Skin epidermis (tissue), 12 donors: ENCODE data around the gene CENPP.
"Not testable (repeated sequence)": the region's sequence is repeated elsewhere in the genome, so short reads cannot be mapped to it uniquely, and the experiment has no call there.

Experiments
- H3K27ac ChIP-seq, 21 experiments: fragments of 200-600 bp; sonication (generic) in 11 of 21; one replicate each; pipeline ENCODE4 v1.5.0; 2020; ENCODE audit warnings: mild to moderate bottlenecking in 3 of 21, inconsistent platforms in 2 of 21, moderate library complexity in 2 of 21
- H3K4me3 ChIP-seq, 7 experiments: fragments of 200-600 bp; sonication (generic) in 2 of 7; one replicate each; pipeline ENCODE4 v1.5.0; 2020; ENCODE audit warnings: inconsistent platforms in 2 of 7, mild to moderate bottlenecking in 2 of 7, moderate library complexity in 1 of 7

The CENPP gene

GRCh38 chr9:92407818-92408217, 82.1 kb downstream of the CENPP start:
- no peak overlapping the region for H3K27ac ChIP-seq
- no peak overlapping the region for H3K4me3 ChIP-seq

- Histone ChIP-seq H3K4me3 (no peak overlapping the region), H3K27ac (no peak overlapping the region)
Observed at GRCh38 chr9:92408747-92409478, 83.2 kb downstream of the CENPP start.

GRCh38 chr9:92411157-92411556, 85.4 kb downstream of the CENPP start:
- peak overlapping the region in 4 of 21 experiments; percentile 7 to 59 (median 42) for H3K27ac ChIP-seq
- not testable (repeated sequence) for H3K4me3 ChIP-seq

GRCh38 chr9:92414566-92414965, 88.8 kb downstream of the CENPP start:
- Histone ChIP-seq H3K4me3 (no peak overlapping the region), H3K27ac (no peak overlapping the region)

GRCh38 chr9:92422611-92423338, 97.0 kb downstream of the CENPP start:
- H3K4me3 ChIP-seq: peak overlapping the region in 1 of 7 experiments; percentile 10
- H3K27ac ChIP-seq: peak overlapping the region in 4 of 21 experiments; percentile 16 to 75 (median 62)

- Histone ChIP-seq H3K27ac (peak overlapping the region in 9 of 21 experiments; percentile 7 to 75 (median 46)), H3K4me3 (peak overlapping the region in 1 of 7 experiments; percentile 10)
Observed at GRCh38 chr9:92423612-92424011, 97.9 kb downstream of the CENPP start.

- peak within 1 kb of the TSS in 1 of 7 experiments; percentile 10 for H3K4me3 ChIP-seq
Observed at GRCh38 chr9:92424340-92424739, 98.6 kb downstream of the CENPP start, which contains the start of gene OMD. Gene OMD (minus strand): TSS chr9:92424471. CDS start chr9:92417558, 6,913 bp downstream.

GRCh38 chr9:92425474-92425873, 99.7 kb downstream of the CENPP start:
- Histone ChIP-seq H3K27ac (peak overlapping the region in 6 of 21 experiments; percentile 48 to 74 (median 58)), H3K4me3 (no peak overlapping the region)

More at GRCh38 chr9:92424340-92424739, 98.6 kb downstream of the CENPP start, which contains the start of gene OMD:
- peak within 1 kb of the TSS in 11 of 21 experiments; percentile 7 to 75 (median 48) for H3K27ac ChIP-seq

- Histone ChIP-seq H3K4me3 (no peak overlapping the region), H3K27ac (peak overlapping the region in 8 of 21 experiments; percentile 11 to 74 (median 52))
Observed at GRCh38 chr9:92426501-92427145, 100.9 kb downstream of the CENPP start.

GRCh38 chr9:92429836-92430235, 104.1 kb downstream of the CENPP start:
- H3K27ac ChIP-seq: no peak overlapping the region
- H3K4me3 ChIP-seq: no peak overlapping the region

- H3K27ac ChIP-seq: peak overlapping the region in 2 of 21 experiments; percentile 3 to 15
- no peak overlapping the region for H3K4me3 ChIP-seq
Observed at GRCh38 chr9:92432350-92432749, 106.6 kb downstream of the CENPP start.

- H3K27ac ChIP-seq: peak overlapping the region in 5 of 21 experiments; percentile 3 to 64 (median 15)
Observed at GRCh38 chr9:92432972-92433548, 107.3 kb downstream of the CENPP start.

GRCh38 chr9:92435263-92435662, 109.5 kb downstream of the CENPP start:
- Histone ChIP-seq H3K27ac (no peak overlapping the region), H3K4me3 (no peak overlapping the region)

More at GRCh38 chr9:92432972-92433548, 107.3 kb downstream of the CENPP start:
- H3K4me3 ChIP-seq: no peak overlapping the region

- peak overlapping the region in 2 of 21 experiments; percentile 29 to 33 for H3K27ac ChIP-seq
- H3K4me3 ChIP-seq: no peak overlapping the region
Observed at GRCh38 chr9:92438900-92439526, 113.3 kb downstream of the CENPP start.

GRCh38 chr9:92439921-92440750, 114.4 kb downstream of the CENPP start:
- peak overlapping the region in 4 of 21 experiments; percentile 1 to 77 (median 31) for H3K27ac ChIP-seq
- H3K4me3 ChIP-seq: no peak overlapping the region

- H3K4me3 ChIP-seq: no peak overlapping the region
- H3K27ac ChIP-seq: peak overlapping the region in 3 of 21 experiments; percentile 13 to 77 (median 49)
Observed at GRCh38 chr9:92440751-92441046, 114.9 kb downstream of the CENPP start.

- H3K4me3 ChIP-seq: no peak overlapping the region
- no peak overlapping the region for H3K27ac ChIP-seq
Observed at GRCh38 chr9:92444841-92445240, 119.1 kb downstream of the CENPP start.

- no peak overlapping the region for H3K4me3 ChIP-seq
- H3K27ac ChIP-seq: no peak overlapping the region
Observed at GRCh38 chr9:92446536-92446935, 120.8 kb downstream of the CENPP start.

GRCh38 chr9:92455217-92455616, 129.5 kb downstream of the CENPP start:
- Histone ChIP-seq H3K27ac (no peak overlapping the region), H3K4me3 (no peak overlapping the region)
